ENCODE results near the gene BACH2. TPM values are rescaled to one million over a fixed set of nuclear protein-coding genes. Genes with fewer than 3 reads are reported as not detected.

BACH2 gene
- total RNA-seq, 1 experiment from 2014 or later: 3.3 TPM

GRCh38 chr6:89985751-89986493, 310.7 kb downstream of the BACH2 start:
- Histone ChIP-seq H2AFZ (ENCODE audit: low read depth, low read length, poor library complexity, severe bottlenecking) (no peak overlapping the region), H3K4me1 (ENCODE audit: control insufficient read depth in 1 of 2, insufficient read depth in 2 of 2, low read length in 2 of 2) (no peaks in the 10 kb centered on the region), H3K79me2 (ENCODE audit: insufficient read depth, low read length) (no peaks in the 10 kb centered on the region), H3K27ac (ENCODE audit: low read depth, low read length) (no peak overlapping the region), H3K4me2 (ENCODE audit: low read length) (no peak overlapping the region), H3K9me2 (ENCODE audit: insufficient read depth) (no peaks in the 10 kb centered on the region), H4K20me1 (ENCODE audit: insufficient read depth) (no peaks in the 10 kb centered on the region), H3K9me3 (ENCODE audit: control insufficient read depth in 1 of 2, insufficient read depth in 1 of 2, low read depth in 1 of 2, low read length in 2 of 2) (no peaks in the 10 kb centered on the region), H3K9ac (ENCODE audit: low read length) (no peak overlapping the region), H3K27me3 (ENCODE audit: insufficient read depth, low read length) (no peaks in the 10 kb centered on the region), H3K4me3 (replicated peaks in 1 of 2; ENCODE audit: low read depth in 1 of 2, low read length in 2 of 2) (no peak overlapping the region), H3K36me3 (ENCODE audit: control insufficient read depth in 1 of 2, insufficient read depth in 2 of 2, low read length in 2 of 2) (no peaks in the 10 kb centered on the region)
- DNase-seq (ENCODE audit: low read depth, low spot score) (no peak), ATAC-seq (no peak)
- POLR2A ChIA-PET: no interaction called here
- BruUV-seq (replicated peaks): no TSS peak
- no peak for TF ChIP-seq CEBPB (IDR thresholded peaks at IDR 0.05; ENCODE audit: low read depth)
- no peak for TF ChIP-seq SRF (IDR thresholded peaks at IDR 0.05; ENCODE audit: low read depth)
- no peak for TF ChIP-seq ATF3 (IDR thresholded peaks at IDR 0.05)
- no peak for TF ChIP-seq POLR2A (IDR thresholded peaks at IDR 0.05; ENCODE audit: borderline replicate concordance, extremely low read depth, insufficient read depth, insufficient read length)
- TF ChIP-seq EZH2 (IDR thresholded peaks at IDR 0.05): no peak
- TF ChIP-seq TCF7L2 (IDR thresholded peaks at IDR 0.05; ENCODE audit: borderline replicate concordance, extremely low read depth, insufficient read depth, insufficient read length): no peak
- TF ChIP-seq SP1 (IDR thresholded peaks at IDR 0.05; ENCODE audit: low read depth): no peak
- RAD21 ChIA-PET (ENCODE audit: low non-redundant PET in 1 of 2, low total read pairs in 2 of 2, uncharacterized antibody in 2 of 2, unreplicated experiment in 2 of 2): no interaction called here
- intact Hi-C loops (cut with micrococcal nuclease): no loop called here
- CTCF ChIA-PET: no interaction called here

- TF ChIP-seq, protein P1, sequence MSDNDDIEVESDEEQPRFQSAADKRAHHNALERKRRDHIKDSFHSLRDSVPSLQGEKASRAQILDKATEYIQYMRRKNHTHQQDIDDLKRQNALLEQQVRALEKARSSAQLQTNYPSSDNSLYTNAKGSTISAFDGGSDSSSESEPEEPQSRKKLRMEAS (IDR thresholded peaks at IDR 0.05): no peak
- TF ChIP-seq RAD21 (IDR thresholded peaks at IDR 0.05; ENCODE audit: low read depth) (no peak), YY1 (IDR thresholded peaks at IDR 0.05; ENCODE audit: extremely low read depth, insufficient replicate concordance, low read depth, low read length) (no peak), SP1 (IDR thresholded peaks at IDR 0.05; ENCODE audit: low read depth) (no peak), ELF1 (IDR thresholded peaks at IDR 0.05; ENCODE audit: borderline replicate concordance, low read depth) (no peak), TCF7L2 (IDR thresholded peaks at IDR 0.05; ENCODE audit: borderline replicate concordance, extremely low read depth, insufficient read depth, insufficient read length) (no peak), CBX3 (IDR thresholded peaks at IDR 0.05; ENCODE audit: low read depth) (no peak)
- TF ChIP-seq, protein P2, sequence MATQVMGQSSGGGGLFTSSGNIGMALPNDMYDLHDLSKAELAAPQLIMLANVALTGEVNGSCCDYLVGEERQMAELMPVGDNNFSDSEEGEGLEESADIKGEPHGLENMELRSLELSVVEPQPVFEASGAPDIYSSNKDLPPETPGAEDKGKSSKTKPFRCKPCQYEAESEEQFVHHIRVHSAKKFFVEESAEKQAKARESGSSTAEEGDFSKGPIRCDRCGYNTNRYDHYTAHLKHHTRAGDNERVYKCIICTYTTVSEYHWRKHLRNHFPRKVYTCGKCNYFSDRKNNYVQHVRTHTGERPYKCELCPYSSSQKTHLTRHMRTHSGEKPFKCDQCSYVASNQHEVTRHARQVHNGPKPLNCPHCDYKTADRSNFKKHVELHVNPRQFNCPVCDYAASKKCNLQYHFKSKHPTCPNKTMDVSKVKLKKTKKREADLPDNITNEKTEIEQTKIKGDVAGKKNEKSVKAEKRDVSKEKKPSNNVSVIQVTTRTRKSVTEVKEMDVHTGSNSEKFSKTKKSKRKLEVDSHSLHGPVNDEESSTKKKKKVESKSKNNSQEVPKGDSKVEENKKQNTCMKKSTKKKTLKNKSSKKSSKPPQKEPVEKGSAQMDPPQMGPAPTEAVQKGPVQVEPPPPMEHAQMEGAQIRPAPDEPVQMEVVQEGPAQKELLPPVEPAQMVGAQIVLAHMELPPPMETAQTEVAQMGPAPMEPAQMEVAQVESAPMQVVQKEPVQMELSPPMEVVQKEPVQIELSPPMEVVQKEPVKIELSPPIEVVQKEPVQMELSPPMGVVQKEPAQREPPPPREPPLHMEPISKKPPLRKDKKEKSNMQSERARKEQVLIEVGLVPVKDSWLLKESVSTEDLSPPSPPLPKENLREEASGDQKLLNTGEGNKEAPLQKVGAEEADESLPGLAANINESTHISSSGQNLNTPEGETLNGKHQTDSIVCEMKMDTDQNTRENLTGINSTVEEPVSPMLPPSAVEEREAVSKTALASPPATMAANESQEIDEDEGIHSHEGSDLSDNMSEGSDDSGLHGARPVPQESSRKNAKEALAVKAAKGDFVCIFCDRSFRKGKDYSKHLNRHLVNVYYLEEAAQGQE (IDR thresholded peaks at IDR 0.05; ENCODE audit: low read depth): no peak
- Histone ChIP-seq H3K9me2 (ENCODE audit: insufficient read depth) (no peaks in the 10 kb centered on the region), H3K27me3 (ENCODE audit: insufficient read depth, low read length) (no peaks in the 10 kb centered on the region), H3K9me3 (ENCODE audit: control insufficient read depth in 1 of 2, insufficient read depth in 1 of 2, low read depth in 1 of 2, low read length in 2 of 2) (no peaks in the 10 kb centered on the region), H3K27ac (ENCODE audit: low read depth, low read length) (no peak overlapping the region), H3K79me2 (ENCODE audit: insufficient read depth, low read length) (no peaks in the 10 kb centered on the region), H3K4me2 (ENCODE audit: low read length) (no peak overlapping the region), H3K4me1 (ENCODE audit: control insufficient read depth in 1 of 2, insufficient read depth in 2 of 2, low read length in 2 of 2) (no peaks in the 10 kb centered on the region), H3K4me3 (replicated peaks in 1 of 2; ENCODE audit: low read depth in 1 of 2, low read length in 2 of 2) (no peak overlapping the region), H4K20me1 (ENCODE audit: insufficient read depth) (no peaks in the 10 kb centered on the region), H3K9ac (ENCODE audit: low read length) (no peak overlapping the region), H3K36me3 (ENCODE audit: control insufficient read depth in 1 of 2, insufficient read depth in 2 of 2, low read length in 2 of 2) (no peaks in the 10 kb centered on the region), H2AFZ (ENCODE audit: low read depth, low read length, poor library complexity, severe bottlenecking) (no peak overlapping the region)
- ChIA-PET POLR2A (no interaction called here), RAD21 (ENCODE audit: low non-redundant PET in 1 of 2, low total read pairs in 2 of 2, uncharacterized antibody in 2 of 2, unreplicated experiment in 2 of 2) (no interaction called here), CTCF (no interaction called here)
- intact Hi-C loops (cut with micrococcal nuclease): no loop called here
- ATAC-seq (no peak), DNase-seq (ENCODE audit: low read depth, low spot score) (no peak)
- no TSS peak for BruUV-seq (replicated peaks)
Measured at GRCh38 chr6:89984926-89985750, 311.5 kb downstream of the BACH2 start.

Data from HCT116 (cell line).